Ascending aorta (tissue), 2 donors: ENCODE results near the gene CD1C. TPM values are rescaled to one million over a fixed set of nuclear protein-coding genes. Genes with fewer than 3 reads are reported as not detected.

Source experiments
- DNase-seq, 2 donors: peaks; one replicate each; pipeline ENCODE4 v3.0.0-alpha.2; 2019; ENCODE audit warnings: low spot score in 2 of 2
- H3K27ac ChIP-seq, 2 donors: fragments of 200-600 bp; sonication (generic); one replicate each; pipeline ENCODE4 v1.5.1; 2016 to 2017; ENCODE audit warnings: mild to moderate bottlenecking in 1 of 2
- H3K27me3 ChIP-seq: fragments of 200-600 bp; sonication (generic); one replicate; pipeline ENCODE4 v1.5.1; 2017
- H3K36me3 ChIP-seq, 2 donors: fragments of 200-600 bp; sonication (generic); one replicate each; pipeline ENCODE4 v1.5.1; 2016
- H3K4me1 ChIP-seq, 2 donors: fragments of 200-600 bp; sonication (generic); one replicate each; pipeline ENCODE4 v1.5.1; 2016 to 2017; ENCODE audit warnings: mild to moderate bottlenecking in 1 of 2
- H3K4me3 ChIP-seq, 2 donors: fragments of 200-600 bp; sonication (generic); one replicate each; pipeline ENCODE4 v1.5.1; 2016 to 2017; ENCODE audit warnings: mild to moderate bottlenecking in 1 of 2
- H3K9me3 ChIP-seq, 2 donors: fragments of 200-600 bp; sonication (generic); one replicate each; pipeline ENCODE4 v1.5.1; 2016
- intact Hi-C: fragments of 100-400 bp; cut with DNase I; formaldehyde crosslinking; loops from one replicate; pipeline ENCODE4 v1.15.1; 2023
- total RNA-seq: library from RNA; depleted of rRNA; stranded (reverse); fragments of >200 nt; gene quantifications from one replicate; pipeline ENCODE4 v1.1.0, GENCODE V29; 2016
- TF ChIP-seq, protein P1 (sequence below), 3 experiments: fragments of 200-600 bp in 2 of 3; fragments of 450-650 bp in 1 of 3; sonication (generic) in 2 of 3; IDR thresholded peaks; one replicate each; pipeline ENCODE4 v1.5.1; 2016 to 2019; ENCODE audit warnings: antibody characterized with exemption in 3 of 3, mild to moderate bottlenecking in 1 of 3, moderate library complexity in 1 of 3

CD1C gene
- total RNA-seq, 1 donor from 2014 or later: not detected

DNA sequence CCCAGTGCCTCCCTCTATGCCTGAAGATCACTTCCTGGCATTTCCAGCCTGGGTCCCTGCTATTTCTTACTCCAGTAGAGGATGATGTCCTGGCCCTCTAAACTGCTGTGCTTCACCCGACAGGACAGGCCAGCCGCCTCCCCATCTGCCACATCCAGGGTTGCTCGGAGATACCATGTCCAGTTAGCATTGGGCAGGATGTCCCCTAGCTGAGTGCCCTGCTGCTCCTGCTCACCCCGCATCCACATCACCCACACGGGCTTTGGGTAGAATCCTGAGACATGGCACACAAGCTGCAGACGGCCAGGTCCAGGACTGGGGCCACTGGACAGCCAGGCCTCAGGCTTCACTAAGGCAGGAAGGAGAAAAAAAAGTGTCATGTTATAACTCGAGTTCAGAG is 39.6 kb downstream of the CD1C start:
- DNase-seq: no peak
- H3K4me1 ChIP-seq: no peaks in the 10 kb centered on the region
- H3K9me3 ChIP-seq: peaks cover 0 to 3% of the 10 kb centered on the region in 2 donors
- H3K27me3 ChIP-seq: no peaks in the 10 kb centered on the region
- no peak overlapping the region for H3K4me3 ChIP-seq
- no peak overlapping the region for H3K27ac ChIP-seq
- intact Hi-C loops: no loop called here
- no peaks in the 10 kb centered on the region for H3K36me3 ChIP-seq
- TF ChIP-seq, protein P1, sequence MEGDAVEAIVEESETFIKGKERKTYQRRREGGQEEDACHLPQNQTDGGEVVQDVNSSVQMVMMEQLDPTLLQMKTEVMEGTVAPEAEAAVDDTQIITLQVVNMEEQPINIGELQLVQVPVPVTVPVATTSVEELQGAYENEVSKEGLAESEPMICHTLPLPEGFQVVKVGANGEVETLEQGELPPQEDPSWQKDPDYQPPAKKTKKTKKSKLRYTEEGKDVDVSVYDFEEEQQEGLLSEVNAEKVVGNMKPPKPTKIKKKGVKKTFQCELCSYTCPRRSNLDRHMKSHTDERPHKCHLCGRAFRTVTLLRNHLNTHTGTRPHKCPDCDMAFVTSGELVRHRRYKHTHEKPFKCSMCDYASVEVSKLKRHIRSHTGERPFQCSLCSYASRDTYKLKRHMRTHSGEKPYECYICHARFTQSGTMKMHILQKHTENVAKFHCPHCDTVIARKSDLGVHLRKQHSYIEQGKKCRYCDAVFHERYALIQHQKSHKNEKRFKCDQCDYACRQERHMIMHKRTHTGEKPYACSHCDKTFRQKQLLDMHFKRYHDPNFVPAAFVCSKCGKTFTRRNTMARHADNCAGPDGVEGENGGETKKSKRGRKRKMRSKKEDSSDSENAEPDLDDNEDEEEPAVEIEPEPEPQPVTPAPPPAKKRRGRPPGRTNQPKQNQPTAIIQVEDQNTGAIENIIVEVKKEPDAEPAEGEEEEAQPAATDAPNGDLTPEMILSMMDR (IDR thresholded peaks at IDR 0.05): no peak

DNA sequence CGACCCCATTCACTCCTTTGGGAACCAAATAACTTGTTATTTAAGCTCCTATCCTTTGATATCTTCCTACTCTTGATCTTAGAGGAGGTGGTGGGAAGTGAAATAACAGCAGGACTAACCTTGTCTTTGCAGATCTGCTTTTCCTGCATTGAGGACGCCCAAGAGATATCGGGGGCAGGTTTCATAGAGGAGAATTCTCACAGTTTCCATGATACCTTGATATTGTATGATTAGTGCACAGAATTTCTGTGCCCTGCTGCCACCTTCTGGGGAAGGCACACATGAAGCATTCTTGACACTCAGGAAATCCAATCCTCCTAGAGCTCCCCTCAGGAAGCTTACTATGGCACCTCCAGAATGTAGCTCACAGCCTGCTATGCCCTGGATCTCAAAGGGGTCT is 40.0 kb downstream of the CD1C start:
- DNase-seq: no peak
- intact Hi-C loops: no loop called here
- no peaks in the 10 kb centered on the region for H3K27me3 ChIP-seq
- H3K4me3 ChIP-seq: no peak overlapping the region
- H3K9me3 ChIP-seq: peaks cover 0 to 3% of the 10 kb centered on the region in 2 donors
- no peak overlapping the region for H3K27ac ChIP-seq
- H3K4me1 ChIP-seq: no peaks in the 10 kb centered on the region
- TF ChIP-seq, protein P1 (IDR thresholded peaks at IDR 0.05): no peak
- no peaks in the 10 kb centered on the region for H3K36me3 ChIP-seq

DNA sequence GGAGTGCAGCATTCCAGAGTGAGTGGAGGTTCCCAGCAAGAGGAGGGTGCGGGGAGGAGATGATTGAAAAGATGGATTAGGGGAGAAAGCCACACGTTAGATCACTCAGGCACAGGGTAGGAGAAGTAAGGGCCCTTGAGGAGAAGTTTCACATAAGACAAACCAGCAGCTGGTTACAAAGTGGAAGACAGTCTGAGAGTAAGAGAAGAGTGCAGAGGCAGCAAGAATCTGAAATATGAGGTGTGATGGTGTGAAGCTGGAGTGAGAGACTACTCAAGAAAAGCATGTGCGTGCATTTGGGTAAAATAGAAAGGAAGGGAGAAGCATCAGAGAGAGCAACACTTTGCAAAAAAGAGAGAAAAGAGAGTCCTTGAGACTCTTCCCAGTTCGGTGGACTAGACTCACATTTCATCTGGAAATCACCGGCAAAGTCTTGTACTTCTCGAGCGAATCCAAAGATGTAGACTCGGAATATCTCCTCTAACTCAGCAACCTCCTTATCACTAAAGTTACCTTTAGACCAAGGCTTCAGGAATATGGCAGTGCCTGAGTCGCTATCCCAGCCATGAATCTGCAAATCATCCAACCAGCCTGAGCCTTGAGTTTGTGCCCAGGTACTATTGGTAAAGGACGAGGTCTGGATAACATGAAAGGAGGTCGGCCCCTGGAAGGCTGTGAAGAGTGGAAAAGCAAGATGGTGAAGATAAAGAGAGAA is 40.8 kb downstream of the CD1C start:
- Histone ChIP-seq H3K4me1 (no peaks in the 10 kb centered on the region), H3K36me3 (no peaks in the 10 kb centered on the region), H3K27ac (no peak overlapping the region), H3K27me3 (no peaks in the 10 kb centered on the region), H3K9me3 (peaks cover 0 to 3% of the 10 kb centered on the region in 2 donors), H3K4me3 (no peak overlapping the region)
- TF ChIP-seq, protein P1 (IDR thresholded peaks at IDR 0.05): no peak
- no peak for DNase-seq
- intact Hi-C loops: no loop called here

DNA sequence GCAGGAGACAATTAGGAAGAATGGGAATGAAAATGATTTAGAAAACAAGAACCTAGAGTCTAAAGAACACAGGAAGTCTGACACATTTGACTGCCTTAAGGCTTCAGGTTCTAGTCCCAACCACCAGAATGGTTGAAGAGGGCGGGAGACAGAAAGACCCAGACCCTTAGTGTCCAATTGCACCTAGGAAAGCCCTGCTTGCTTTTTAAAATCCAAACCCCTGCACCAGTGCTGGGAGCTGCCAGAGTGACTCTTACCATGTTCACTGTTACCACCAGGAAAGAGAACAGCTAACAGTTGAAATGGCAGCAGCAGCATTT is 41.3 kb downstream of the CD1C start:
- no peak for DNase-seq
- TF ChIP-seq, protein P1 (IDR thresholded peaks at IDR 0.05): no peak
- Histone ChIP-seq H3K27ac (no peak overlapping the region), H3K9me3 (peaks cover 0 to 3% of the 10 kb centered on the region in 2 donors), H3K4me1 (no peaks in the 10 kb centered on the region), H3K4me3 (no peak overlapping the region), H3K36me3 (no peaks in the 10 kb centered on the region), H3K27me3 (no peaks in the 10 kb centered on the region)
- intact Hi-C loops: no loop called here

DNA sequence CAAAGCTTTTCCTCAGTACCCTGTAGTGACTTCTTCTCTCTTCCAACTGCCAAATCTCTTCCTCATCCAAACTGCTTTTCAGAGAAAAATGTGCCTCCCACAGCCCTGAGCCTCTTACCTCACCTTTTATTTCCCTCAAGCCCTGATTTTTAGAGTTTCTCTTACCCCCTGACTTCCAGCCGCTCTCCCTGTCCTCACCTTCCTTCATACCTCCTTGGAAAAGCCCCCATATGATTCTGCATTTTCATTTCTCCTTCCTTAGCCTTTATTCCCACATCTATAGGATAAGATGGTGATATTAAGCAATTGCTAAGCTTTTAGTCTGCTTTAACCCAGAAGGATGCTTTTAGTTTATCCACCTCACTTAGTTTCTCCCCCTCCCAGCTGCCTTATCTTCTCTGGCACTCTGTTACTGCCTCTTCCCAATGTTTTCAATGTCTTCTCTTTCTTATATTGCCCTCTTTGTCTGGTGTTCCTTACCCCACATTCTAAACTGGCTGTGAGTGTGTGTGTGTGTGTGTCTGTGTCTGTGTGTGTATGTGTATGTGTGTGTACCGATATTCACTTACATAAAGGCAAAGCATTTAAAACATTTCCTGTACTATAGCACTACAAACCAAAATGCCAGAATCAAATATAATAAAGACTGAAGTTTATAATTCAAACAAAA is 41.9 kb downstream of the CD1C start, which contains the start of gene CD1B:
Gene CD1B, minus strand, starts transcription at position 51 of the 670 bp plus-strand sequence. CDS start 108 bp downstream, outside the sequence.
- no peaks in the 10 kb centered on the region for H3K27me3 ChIP-seq
- TF ChIP-seq, protein P1 (IDR thresholded peaks at IDR 0.05): no peak
- H3K4me3 ChIP-seq: no peak within 1 kb of the TSS
- intact Hi-C loops: no loop called here
- H3K4me1 ChIP-seq: no peaks in the 10 kb centered on the region
- peaks cover 0 to 3% of the 10 kb centered on the region in 2 donors for H3K9me3 ChIP-seq
- H3K36me3 ChIP-seq: no peaks in the 10 kb centered on the region
- DNase-seq: no peak
- H3K27ac ChIP-seq: no peak within 1 kb of the TSS
